PFSK-1 (cell line): ENCODE measurements around the gene HTATIP2.

Experiments
- FOXP2 ChIP-seq: optimal IDR thresholded peaks from 2 replicates; pipeline ENCODE3; 2011; ENCODE audit warnings: borderline replicate concordance, control low read depth, inconsistent platforms; ENCODE audit not compliant: insufficient read depth; ENCODE audit errors: extremely low read length, extremely low read depth
- POLR2AphosphoS5 ChIP-seq: IDR thresholded peaks from 2 replicates; pipeline ENCODE4 v1.6.1; 2012; ENCODE audit warnings: low read depth, mild to moderate bottlenecking, control low read depth, low read length, moderate library complexity
- REST ChIP-seq, 2 experiments: IDR thresholded peaks; 2 replicates each; pipeline versions ENCODE4 v1.6.1 to v1.8.0; 2011 to 2012; ENCODE audit warnings: low read depth in 2 of 2, low read length in 2 of 2, control low read depth in 1 of 2, inconsistent platforms in 1 of 2, mild to moderate bottlenecking in 1 of 2, moderate library complexity in 1 of 2; ENCODE audit not compliant: insufficient read depth in 1 of 2
- SIN3A ChIP-seq: IDR thresholded peaks from 2 replicates; pipeline ENCODE4 v1.6.1; 2012; ENCODE audit warnings: mild to moderate bottlenecking, low read length, moderate library complexity, borderline replicate concordance; ENCODE audit not compliant: insufficient read depth
- TAF1 ChIP-seq: IDR thresholded peaks from 2 replicates; pipeline ENCODE4 v1.6.1; 2012; ENCODE audit warnings: low read length, control low read depth, borderline replicate concordance; ENCODE audit not compliant: insufficient read depth

The HTATIP2 gene

GRCh38 chr11:20351751-20352262 lies 11.7 kb upstream of the HTATIP2 start:
- TF ChIP-seq TAF1, result no peak
- TF ChIP-seq SIN3A, result no peak
- no peak for TF ChIP-seq POLR2AphosphoS5

- TF ChIP-seq SIN3A (no peak), REST (IDR thresholded peaks at IDR 0.05; ENCODE audit: insufficient read depth in 1 of 2, low read depth in 2 of 2, low read length in 2 of 2) (no peak), FOXP2 (no peak), TAF1 (no peak), POLR2AphosphoS5 (no peak)
Measured at GRCh38 chr11:20353829-20354434, 9.6 kb upstream of the HTATIP2 start.

GRCh38 chr11:20355221-20356219 lies 8.0 kb upstream of the HTATIP2 start:
- TF ChIP-seq POLR2AphosphoS5 (no peak), SIN3A (no peak), REST (IDR thresholded peaks at IDR 0.05; ENCODE audit: insufficient read depth in 1 of 2, low read depth in 2 of 2, low read length in 2 of 2) (no peak), FOXP2 (no peak), TAF1 (no peak)

GRCh38 chr11:20357150-20357549 lies 6.4 kb upstream of the HTATIP2 start:
- TF ChIP-seq FOXP2 (no peak), POLR2AphosphoS5 (no peak), TAF1 (no peak), SIN3A (no peak), REST (IDR thresholded peaks at IDR 0.05; ENCODE audit: insufficient read depth in 1 of 2, low read depth in 2 of 2, low read length in 2 of 2) (no peak)

GRCh38 chr11:20360650-20361049 lies 2.9 kb upstream of the HTATIP2 start:
- TF ChIP-seq POLR2AphosphoS5 (no peak), SIN3A (no peak), REST (IDR thresholded peaks at IDR 0.05; ENCODE audit: insufficient read depth in 1 of 2, low read depth in 2 of 2, low read length in 2 of 2) (no peak), TAF1 (no peak), FOXP2 (no peak)
